GM10847 (cell line): Measurements from ENCODE around the gene LRRC25.

Experiments
- POLR2A ChIP-seq: IDR thresholded peaks from 2 replicates; pipeline ENCODE4 v1.6.1; 2011; ENCODE audit not compliant: insufficient read length; ENCODE audit errors: extremely low read depth

The LRRC25 gene

DNA sequence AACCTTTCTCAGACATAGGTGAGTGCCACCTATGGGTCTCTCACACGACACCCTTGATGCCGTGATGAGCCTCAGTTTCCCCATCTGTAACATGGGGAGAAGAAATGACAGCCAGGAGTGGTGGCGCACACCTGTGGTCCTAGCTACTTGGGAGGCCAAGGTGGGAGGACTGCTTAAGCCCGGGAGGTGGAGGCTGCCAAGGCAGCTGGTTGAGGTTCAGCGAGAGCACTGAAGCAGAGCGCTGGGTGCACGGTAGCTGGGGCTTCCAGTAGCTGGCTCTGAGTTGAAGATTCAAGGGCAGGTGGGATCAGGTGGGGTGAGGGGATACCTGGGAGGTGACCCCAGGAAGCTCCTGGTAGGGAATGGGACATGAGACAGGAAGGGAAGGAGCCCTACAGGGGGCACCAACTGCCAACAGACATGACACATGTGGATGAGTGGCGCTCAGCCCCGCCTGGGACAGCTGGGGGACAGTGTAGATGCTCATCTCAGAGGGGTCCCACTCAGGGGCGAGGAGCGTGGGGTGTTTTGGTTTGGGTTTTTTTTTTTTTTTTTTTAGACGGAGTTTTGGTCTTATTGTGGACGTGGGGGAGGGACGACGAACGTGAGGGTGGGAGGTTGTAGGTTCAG is 15.3 kb upstream of the LRRC25 start:
- no peak for TF ChIP-seq POLR2A

DNA sequence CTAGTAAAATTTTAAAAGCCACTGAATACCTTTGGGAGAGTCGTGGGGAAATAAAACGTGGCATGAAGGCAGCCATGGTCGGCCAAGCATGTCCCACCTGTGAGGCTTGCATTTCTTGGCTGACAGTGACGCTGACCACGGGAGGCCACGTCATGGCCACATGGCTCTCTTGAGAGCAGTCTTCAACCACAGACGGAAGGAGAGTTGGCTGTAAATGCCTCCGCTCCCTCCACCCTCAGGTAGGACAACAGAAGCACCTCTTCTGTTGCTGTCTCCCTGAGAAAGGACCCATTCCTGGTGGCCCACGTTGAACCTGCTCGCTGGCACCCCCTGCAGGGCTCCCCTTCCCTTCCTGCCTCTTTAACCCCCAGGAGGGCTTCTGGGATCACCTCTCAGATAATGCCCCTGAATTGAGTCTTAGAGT is 10.6 kb upstream of the LRRC25 start:
- no peak for TF ChIP-seq POLR2A

DNA sequence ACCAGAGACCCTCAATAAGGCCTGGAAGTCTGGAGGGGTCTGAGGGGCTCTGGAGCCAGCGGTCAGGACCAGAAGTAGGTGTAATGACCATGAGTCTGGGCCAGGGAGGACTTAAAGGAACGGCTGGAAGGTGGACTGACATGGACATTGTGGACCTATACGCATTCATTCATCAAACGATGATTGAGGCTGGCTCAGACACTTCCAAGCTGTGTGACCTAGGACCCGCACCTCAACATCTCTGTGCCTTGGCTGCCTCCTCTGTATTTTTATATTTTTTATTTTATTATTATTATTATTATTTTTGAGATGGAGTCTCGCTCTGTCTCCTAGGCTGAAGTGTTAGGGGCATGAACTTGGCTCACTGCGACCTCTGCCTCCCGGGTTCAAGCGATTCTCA is 9.3 kb upstream of the LRRC25 start:
- no peak for TF ChIP-seq POLR2A

DNA sequence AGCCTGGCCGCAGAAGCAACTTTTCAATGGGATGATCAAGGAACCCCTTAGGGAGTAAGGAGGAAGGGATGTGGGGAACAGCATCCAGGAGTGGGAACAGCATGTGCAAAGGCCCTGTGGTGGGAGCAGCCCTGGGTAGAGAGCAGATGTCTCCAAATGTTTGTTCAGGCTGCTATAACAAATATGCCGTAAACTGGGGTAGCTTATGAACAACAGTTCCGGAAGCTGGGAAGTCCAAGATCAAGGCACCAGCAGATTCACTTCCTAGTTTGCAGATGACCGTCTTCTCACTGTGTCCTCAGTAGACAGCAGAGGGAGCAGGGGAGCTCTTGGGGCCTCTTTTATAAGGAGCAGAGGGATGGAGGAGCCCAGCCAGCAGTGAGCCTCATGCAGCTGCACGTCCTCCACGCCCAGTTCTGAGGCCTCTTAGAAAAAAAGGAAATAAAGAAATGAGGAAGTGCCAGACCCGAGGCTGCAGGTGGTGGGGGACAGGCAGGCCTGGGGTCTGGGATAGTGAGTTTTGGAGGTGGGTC is 4.2 kb upstream of the LRRC25 start:
- no peak for TF ChIP-seq POLR2A

DNA sequence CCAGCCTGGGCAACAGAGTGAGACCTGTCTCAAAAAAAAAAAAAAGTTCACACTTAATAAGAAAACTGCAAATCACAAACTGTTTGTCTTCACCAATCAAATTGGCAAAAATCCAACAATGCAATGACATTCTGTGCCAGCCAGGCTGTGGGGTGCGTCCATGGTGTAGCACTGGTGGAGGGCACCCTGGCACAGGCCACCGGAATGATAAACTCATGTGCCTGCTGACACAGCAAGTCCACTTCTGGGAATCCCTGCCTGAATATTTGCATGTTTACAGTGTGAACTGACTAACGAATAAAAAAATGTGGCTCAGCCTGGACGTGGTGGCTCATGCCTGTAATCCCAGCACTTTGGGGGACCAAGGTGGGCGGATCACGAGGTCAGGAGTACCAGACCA is 1.6 kb upstream of the LRRC25 start:
- no peak for TF ChIP-seq POLR2A

DNA sequence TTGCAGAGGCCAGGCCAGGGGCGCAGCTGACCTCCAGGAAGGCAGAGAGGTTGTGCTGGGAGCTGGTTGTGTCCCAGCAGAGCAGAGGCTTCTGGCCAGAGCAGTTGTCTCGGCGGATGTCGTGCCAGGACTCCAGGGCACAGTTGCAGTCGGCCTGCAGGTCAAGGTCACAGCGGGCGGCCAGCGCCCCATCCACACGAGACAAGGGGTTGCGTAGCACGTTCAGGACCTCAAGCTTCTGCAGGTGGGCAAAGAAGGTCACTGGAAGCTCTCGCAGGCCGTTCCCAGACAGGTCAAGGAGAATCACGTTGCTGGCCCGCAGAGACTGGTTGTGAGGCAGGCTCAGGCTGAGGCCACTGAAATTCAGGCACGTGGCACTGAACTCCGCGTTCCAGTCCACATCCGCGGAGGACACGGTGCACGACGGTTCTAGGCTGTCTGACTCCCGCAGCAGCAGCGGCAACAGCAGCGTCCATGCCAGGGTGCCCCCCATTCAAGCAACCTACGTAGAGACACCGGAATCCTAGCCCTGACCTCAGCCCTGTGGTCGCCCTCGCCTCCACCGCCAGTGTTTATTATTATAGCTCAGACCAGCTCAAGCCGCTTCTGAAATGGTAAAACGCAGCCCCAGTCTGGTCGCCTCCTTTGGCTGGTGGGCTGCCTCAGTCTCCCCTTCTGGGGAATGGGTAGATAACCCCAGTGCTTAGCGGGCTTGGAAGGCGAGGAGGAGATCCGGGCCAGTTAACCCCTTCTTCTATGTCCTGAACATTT is 766 bp downstream of the LRRC25 start:
- no peak for TF ChIP-seq POLR2A

DNA sequence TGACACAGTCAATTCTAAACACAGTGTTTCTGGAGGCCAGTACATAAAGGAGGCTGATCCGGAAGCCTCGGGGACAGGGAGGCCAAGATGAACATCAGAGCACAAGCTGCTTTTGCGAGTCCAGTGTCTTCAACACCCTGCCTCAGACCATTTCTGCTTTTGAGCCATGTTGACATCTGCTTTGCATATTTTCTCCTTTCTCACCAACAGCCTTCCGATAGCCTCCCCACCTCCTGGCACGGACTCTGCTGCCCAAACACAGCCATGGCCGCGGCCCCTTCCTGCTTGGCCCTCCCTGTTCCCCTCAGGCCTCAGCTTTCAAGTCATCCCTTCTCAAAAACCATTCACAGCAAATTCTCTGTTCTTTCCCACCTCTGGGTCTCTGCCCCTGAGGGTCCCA is 3.6 kb downstream of the LRRC25 start:
- TF ChIP-seq POLR2A: no peak

DNA sequence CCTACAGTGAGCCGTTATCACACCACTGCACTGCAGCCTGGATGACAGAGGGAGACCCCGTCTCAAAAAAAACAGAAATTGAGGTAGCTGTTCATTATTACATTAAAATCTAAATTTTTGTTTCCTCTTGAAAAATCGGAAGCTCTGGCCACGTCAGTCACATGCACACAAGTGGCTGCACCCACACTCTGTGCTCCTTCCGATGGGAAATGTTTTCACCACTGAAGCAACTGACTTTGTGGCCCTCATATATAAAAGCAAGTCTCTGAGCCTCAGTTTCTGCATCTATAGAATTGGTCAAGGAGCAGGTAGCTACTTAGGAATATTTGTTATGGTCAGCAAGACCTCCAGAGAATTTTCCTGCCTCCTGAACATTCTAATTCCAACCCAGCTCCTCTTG is 4.5 kb downstream of the LRRC25 start:
- TF ChIP-seq POLR2A: no peak

DNA sequence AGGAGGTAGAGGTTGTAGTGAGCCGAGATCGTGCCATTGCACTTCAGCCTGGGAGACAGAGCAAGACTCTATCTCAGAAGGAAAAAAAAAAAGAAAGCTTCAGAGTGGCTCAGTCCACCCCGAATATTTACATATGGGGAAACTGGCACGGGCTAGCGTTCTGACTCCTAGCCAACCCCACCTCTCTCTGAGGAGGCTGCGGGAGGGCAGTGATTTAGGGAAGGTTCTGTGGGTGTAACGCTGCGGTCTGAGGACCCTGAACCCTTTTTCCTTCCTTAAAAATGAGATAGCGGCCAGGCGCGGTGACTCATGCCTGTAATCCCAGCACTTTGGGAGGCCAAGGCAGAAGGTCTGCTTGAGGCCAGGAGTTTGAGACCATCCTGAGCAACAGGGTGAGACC is 5.0 kb downstream of the LRRC25 start:
- TF ChIP-seq POLR2A: no peak

DNA sequence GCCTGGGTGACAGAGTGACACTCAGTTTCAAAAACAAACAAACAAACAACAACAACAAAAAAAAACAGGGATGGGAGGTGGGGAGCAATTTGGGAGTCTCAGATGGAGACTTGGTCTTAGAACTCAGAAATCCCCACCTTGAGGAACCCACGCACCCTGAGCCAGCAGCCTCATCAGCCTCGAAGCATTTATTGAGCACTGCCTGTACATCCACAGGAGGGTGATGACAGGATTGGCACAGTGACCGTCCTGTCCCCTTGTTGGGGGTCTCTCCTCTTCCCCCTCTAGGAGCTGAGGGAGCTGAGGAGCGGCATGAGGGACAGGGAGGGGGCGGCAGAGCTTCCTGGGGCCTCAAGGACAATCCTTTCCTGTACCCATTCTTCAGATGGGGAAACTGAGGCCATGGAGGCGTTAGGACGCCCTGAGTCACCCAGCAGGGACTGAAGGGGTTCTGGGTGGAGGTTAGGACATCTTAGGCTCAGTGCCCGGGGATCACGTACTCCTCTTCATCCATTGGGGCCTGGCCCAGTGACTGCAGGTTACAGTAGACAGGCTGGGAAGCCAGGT is 5.8 kb downstream of the LRRC25 start:
- TF ChIP-seq POLR2A: no peak

DNA sequence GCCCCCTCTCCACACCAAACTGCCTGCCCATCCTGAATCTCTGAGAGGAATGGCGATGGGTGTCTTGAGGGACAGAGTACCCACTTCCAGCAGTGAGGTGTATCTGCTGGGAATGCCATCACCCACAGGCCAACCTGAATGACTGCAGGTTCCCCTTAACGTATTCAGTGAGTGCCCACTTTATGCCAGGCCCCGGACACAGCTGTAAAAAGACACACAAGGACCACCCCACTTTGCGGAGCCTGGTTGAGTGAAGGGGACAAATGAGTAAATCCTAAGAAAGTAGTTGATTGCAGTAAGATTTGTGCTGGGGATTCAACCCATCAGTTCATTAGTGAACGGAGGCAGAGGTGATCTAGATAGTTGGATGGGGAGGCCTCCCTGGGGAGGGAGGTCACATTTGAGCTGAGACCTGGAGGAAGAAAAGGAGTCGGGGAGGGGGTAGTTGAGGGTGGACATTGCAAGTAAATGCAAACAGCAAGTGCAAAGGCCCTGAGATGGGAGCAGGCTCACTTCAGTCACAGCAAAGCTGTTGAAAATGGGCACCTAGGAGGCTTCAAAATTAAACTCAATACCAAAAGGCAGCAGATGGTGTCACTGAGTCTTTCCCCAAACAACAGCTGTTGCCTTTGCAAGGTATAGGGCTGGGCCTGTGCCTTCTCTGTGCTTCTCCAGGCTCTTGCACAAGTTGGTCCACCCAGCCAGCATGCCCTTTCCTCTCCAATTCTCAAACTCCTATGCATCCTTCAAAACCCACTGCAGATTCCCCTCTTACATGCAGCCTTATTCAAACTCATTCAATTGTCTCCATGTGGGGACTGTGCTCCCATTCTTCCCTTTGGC is 7.1 kb downstream of the LRRC25 start:
- TF ChIP-seq POLR2A: no peak

DNA sequence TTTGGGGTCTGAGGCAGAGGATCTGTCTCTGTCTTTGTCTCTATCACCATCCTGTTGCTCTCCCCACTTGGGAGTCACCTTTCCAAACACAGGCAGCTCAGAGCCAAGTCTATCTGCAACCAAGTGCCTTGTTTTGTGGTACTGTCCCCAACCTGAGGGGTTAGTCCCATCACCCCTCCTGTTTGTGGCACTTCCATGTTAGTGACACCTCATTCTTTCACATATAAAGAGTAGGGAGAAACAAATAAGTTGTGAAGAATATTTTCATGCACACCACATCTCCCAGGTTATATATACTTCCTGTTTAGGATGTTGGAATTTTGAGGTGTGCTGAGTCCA is 7.7 kb downstream of the LRRC25 start:
- TF ChIP-seq POLR2A: no peak

DNA sequence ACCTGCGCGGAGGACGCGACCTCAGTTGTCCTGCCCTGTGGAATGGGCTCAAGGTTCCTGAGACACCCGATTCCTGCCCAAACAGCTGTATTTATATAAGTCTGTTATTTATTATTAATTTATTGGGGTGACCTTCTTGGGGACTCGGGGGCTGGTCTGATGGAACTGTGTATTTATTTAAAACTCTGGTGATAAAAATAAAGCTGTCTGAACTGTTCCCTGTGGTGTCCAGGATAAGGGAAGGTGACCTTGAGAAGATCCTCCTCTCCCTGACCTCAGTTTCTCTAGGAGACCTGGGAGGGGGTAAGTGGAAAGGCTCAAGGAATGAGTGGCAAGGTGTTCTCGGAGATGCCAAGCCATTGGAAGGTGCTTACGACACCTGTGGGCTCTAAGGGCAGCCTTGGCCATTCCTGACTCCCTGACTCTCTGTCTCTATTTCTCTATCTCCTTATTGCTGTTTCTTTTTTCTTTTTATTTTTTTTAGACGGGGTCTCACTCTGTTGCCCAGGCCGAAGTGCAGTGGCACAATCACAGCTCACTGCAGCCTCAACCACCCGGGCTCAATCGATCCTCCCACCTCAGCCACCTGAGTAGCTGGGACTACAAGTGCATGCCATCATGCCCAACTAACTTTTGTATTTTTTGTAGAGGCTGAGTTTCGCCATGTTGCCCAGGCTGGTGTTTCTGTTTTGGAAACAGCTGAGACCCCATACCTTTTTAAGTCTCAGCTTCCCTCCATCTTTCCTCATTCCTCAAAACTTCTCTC is 8.3 kb downstream of the LRRC25 start:
- TF ChIP-seq POLR2A: no peak

DNA sequence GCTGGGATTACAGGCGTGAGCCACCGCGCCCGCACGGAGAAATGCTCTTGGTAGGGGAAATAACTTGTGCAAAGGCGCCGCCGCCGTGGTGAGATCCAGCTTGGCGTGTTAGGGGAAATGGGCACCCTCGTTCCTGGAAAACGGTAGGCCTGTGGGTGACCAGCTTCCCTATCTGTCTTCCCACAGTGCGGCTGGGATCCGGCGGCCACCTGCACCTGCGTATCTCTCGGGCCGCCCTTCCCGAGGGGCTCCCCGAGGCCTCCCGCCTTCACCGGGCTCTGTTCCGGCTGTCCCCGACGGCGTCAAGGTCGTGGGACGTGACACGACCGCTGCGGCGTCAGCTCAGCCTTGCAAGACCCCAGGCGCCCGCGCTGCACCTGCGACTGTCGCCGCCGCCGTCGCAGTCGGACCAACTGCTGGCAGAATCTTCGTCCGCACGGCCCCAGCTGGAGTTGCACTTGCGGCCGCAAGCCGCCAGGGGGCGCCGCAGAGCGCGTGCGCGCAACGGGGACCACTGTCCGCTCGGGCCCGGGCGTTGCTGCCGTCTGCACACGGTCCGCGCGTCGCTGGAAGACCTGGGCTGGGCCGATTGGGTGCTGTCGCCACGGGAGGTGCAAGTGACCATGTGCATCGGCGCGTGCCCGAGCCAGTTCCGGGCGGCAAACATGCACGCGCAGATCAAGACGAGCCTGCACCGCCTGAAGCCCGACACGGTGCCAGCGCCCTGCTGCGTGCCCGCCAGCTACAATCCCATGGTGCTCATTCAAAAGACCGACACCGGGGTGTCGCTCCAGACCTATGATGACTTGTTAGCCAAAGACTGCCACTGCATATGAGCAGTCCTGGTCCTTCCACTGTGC is 9.1 kb downstream of the LRRC25 start:
- TF ChIP-seq POLR2A: no peak
